Fibroblast of skin of abdomen (primary cell): Measurements from ENCODE around the gene ANXA2R.
"Not testable (repeated sequence)": the region's sequence is repeated elsewhere in the genome, so short reads cannot be mapped to it uniquely, and the experiment has no call there.

Experiments used
- DNase-seq: peaks from one replicate; pipeline ENCODE4 v3.0.0-alpha.2; 2013

ANXA2R gene

GRCh38 chr5:43033841-43034590, 6.1 kb downstream of the ANXA2R start:
- peak; percentile 51 for DNase-seq

GRCh38 chr5:43027054-43027785, 12.9 kb downstream of the ANXA2R start:
- no peak for DNase-seq

- not testable (repeated sequence) for DNase-seq
These were observed 14.8 kb downstream of the ANXA2R start for GRCh38 chr5:43025184-43025950.

GRCh38 chr5:43024217-43024616, 15.9 kb downstream of the ANXA2R start:
- no peak for DNase-seq

GRCh38 chr5:43021151-43021550, 19.0 kb downstream of the ANXA2R start:
- no peak for DNase-seq

- no peak for DNase-seq
These were observed 19.7 kb downstream of the ANXA2R start for GRCh38 chr5:43020399-43020746.

GRCh38 chr5:43019614-43020398, 20.3 kb downstream of the ANXA2R start:
- DNase-seq: peak; percentile 85

GRCh38 chr5:43019291-43019613, 20.9 kb downstream of the ANXA2R start:
- DNase-seq: no peak

- DNase-seq: no peak
These were observed 22.7 kb downstream of the ANXA2R start for GRCh38 chr5:43017428-43017815.

GRCh38 chr5:43016217-43016779, 23.8 kb downstream of the ANXA2R start:
- DNase-seq: no peak

- no peak for DNase-seq
These were observed 25.6 kb downstream of the ANXA2R start for GRCh38 chr5:43014522-43014921.

GRCh38 chr5:43010935-43011315, 29.2 kb downstream of the ANXA2R start:
- no peak for DNase-seq

GRCh38 chr5:43008363-43009153, 31.6 kb downstream of the ANXA2R start:
- peak; percentile 96 for DNase-seq

- DNase-seq: peak; percentile 81
These were observed 32.2 kb downstream of the ANXA2R start for GRCh38 chr5:43007911-43008362.

GRCh38 chr5:43007246-43007910, 32.7 kb downstream of the ANXA2R start:
- DNase-seq: peak; percentile 93

GRCh38 chr5:43006424-43007202, 33.5 kb downstream of the ANXA2R start:
- DNase-seq: peak; percentile 22

GRCh38 chr5:43005031-43005430, 35.1 kb downstream of the ANXA2R start:
- no peak for DNase-seq

GRCh38 chr5:43001748-43002147, 38.4 kb downstream of the ANXA2R start:
- DNase-seq: no peak

GRCh38 chr5:43000914-43001313, 39.2 kb downstream of the ANXA2R start:
- DNase-seq: no peak
